Keratinocyte (primary cell): ENCODE data around the gene CNIH4. TPM values are rescaled to one million over a fixed set of nuclear protein-coding genes. Genes with fewer than 3 reads are reported as not detected.
"Not testable (repeated sequence)": the region's sequence is repeated elsewhere in the genome, so short reads cannot be mapped to it uniquely, and the experiment has no call there.

Experiments used
- DNase-seq: peaks from one replicate; pipeline ENCODE4 v3.0.0-alpha.2; 2011; ENCODE audit warnings: low read depth, missing footprints, low spot score
- FAIRE-seq: peaks from 2 replicates; lab custom pipeline; 2011; peaks lifted over from hg19 to GRCh38; lab: Jason Lieb, UNC
- H2AFZ ChIP-seq: 2 replicates; pipeline ENCODE4 v1.6.0; 2012; ENCODE audit warnings: low read length, control low read depth, inconsistent platforms; ENCODE audit not compliant: control insufficient read depth
- H3K27ac ChIP-seq: 2 replicates; pipeline ENCODE4 v1.5.1; 2011; ENCODE audit warnings: low read length; ENCODE audit not compliant: control insufficient read depth, insufficient read depth
- H3K27me3 ChIP-seq: 3 replicates; pipeline ENCODE4 v1.6.0; 2011; ENCODE audit warnings: low read length; ENCODE audit not compliant: control insufficient read depth, insufficient read depth; ENCODE audit errors: extremely low read depth
- H3K36me3 ChIP-seq, 2 experiments: 2 replicates in 1 of 2; 3 replicates in 1 of 2; pipeline ENCODE4 v1.5.1; 2011; ENCODE audit warnings: low read length in 2 of 2, mild to moderate bottlenecking in 1 of 2; ENCODE audit not compliant: control insufficient read depth in 2 of 2, insufficient read depth in 2 of 2; ENCODE audit errors: extremely low read depth in 1 of 2
- H3K4me1 ChIP-seq: 3 replicates; pipeline ENCODE4 v1.5.1; 2011; ENCODE audit warnings: low read length; ENCODE audit not compliant: control insufficient read depth, insufficient read depth; ENCODE audit errors: extremely low read depth
- H3K4me2 ChIP-seq: 3 replicates; pipeline ENCODE4 v1.6.0; 2011; ENCODE audit warnings: low read depth, low read length; ENCODE audit not compliant: control insufficient read depth, insufficient read depth; ENCODE audit errors: extremely low read depth
- H3K4me3 ChIP-seq, 3 experiments: fragments of 200-600 bp in 1 of 3; sonication (generic) in 1 of 3; 2 replicates in 2 of 3; 3 replicates in 1 of 3; pipeline ENCODE4 v1.5.1; 2011 to 2016; ENCODE audit warnings: low read length in 3 of 3, mild to moderate bottlenecking in 3 of 3, control low read depth in 2 of 3, inconsistent platforms in 1 of 3, low read depth in 1 of 3, mixed read lengths in 1 of 3, mixed run types in 1 of 3, moderate library complexity in 1 of 3; ENCODE audit not compliant: control insufficient read depth in 2 of 3, insufficient read depth in 2 of 3; ENCODE audit errors: extremely low read depth in 1 of 3
- H3K79me2 ChIP-seq: 2 replicates; pipeline ENCODE4 v1.6.0; 2012; ENCODE audit warnings: low read length; ENCODE audit not compliant: control insufficient read depth, insufficient read depth
- H3K9ac ChIP-seq: 3 replicates; pipeline ENCODE4 v1.6.0; 2011; ENCODE audit warnings: low read length; ENCODE audit not compliant: control insufficient read depth, insufficient read depth; ENCODE audit errors: extremely low read depth
- H3K9me1 ChIP-seq: 3 replicates; pipeline ENCODE4 v1.6.0; 2011; ENCODE audit warnings: low read length; ENCODE audit not compliant: control insufficient read depth, insufficient read depth; ENCODE audit errors: extremely low read depth
- H3K9me3 ChIP-seq: 2 replicates; pipeline ENCODE4 v1.5.1; 2012; ENCODE audit warnings: low read depth, low read length; ENCODE audit not compliant: control insufficient read depth
- H4K20me1 ChIP-seq: 3 replicates; pipeline ENCODE4 v1.6.0; 2011; ENCODE audit warnings: low read length; ENCODE audit not compliant: control insufficient read depth, insufficient read depth; ENCODE audit errors: extremely low read depth
- CTCF ChIP-seq, 3 experiments: IDR thresholded peaks in 1 of 3; conservative IDR thresholded peaks in 1 of 3; optimal IDR thresholded peaks in 1 of 3; 2 replicates in 2 of 3; 3 replicates in 1 of 3; pipeline versions ENCODE3 to v1.5.1; 2011; ENCODE audit warnings: low read length in 3 of 3, mild to moderate bottlenecking in 3 of 3, moderate library complexity in 2 of 3, control low read depth in 1 of 3, inconsistent platforms in 1 of 3; ENCODE audit not compliant: insufficient read depth in 2 of 3; ENCODE audit errors: extremely low read depth in 1 of 3
- EZH2 ChIP-seq: IDR thresholded peaks from one replicate; pipeline ENCODE4 v1.6.1; 2012; ENCODE audit warnings: inconsistent platforms, mild to moderate bottlenecking, low read length, moderate library complexity
- dilution Hi-C: fragments of 300-500 bp; cut with MboI; formaldehyde crosslinking; loops from one replicate; pipeline ENCODE4 v1.7.0; 2020; ENCODE audit warnings: low sequenced_read_pairs; ENCODE audit not compliant: extremely low pct_ligation_motif_present
- polyA minus RNA-seq, 3 experiments: library from RNA; depleted of rRNA, polyadenylated mRNA; stranded (reverse); fragments of >200 nt; gene quantifications; 1 replicate in 1 of 3; 2 replicates in 1 of 3; 3 replicates in 1 of 3; pipeline ENCODE4 v1.2.3, GENCODE V29; 2011
- polyA plus RNA-seq, 5 experiments: library from polyadenylated mRNA; depleted of rRNA in 3 of 5; stranded (reverse) in 3 of 5; stranded (forward) in 1 of 5; unstranded in 1 of 5; fragments of >200 nt; gene quantifications; 1 replicate in 1 of 5; 2 replicates in 3 of 5; 3 replicates in 1 of 5; pipeline versions ENCODE4 v1.2.1 to v1.2.3, GENCODE V29; 2011 to 2012; ENCODE audit warnings: missing spikeins in 2 of 5, low read depth in 1 of 5, low replicate concordance in 1 of 5

The CNIH4 gene
- polyA plus RNA-seq (63.5 to 139 TPM (median 103 TPM) in 3 replicates), polyA minus RNA-seq (20.7 to 99.3 TPM (median 58.3 TPM) in 3 replicates)
- polyA plus RNA-seq (2011; ENCODE audit: low read depth) = 18.0 TPM
- 41.1 and 77.2 TPM in 2 replicates for polyA plus RNA-seq (2011; cell fraction: cytosol; rRNA removed)
- polyA plus RNA-seq (2011; cell fraction: nucleus; rRNA removed) = 44.5 and 51.8 TPM in 2 replicates
- polyA plus RNA-seq (2012; ENCODE audit: low replicate concordance) = 86.0 and 92.7 TPM in 2 replicates
- polyA minus RNA-seq (2011; cell fraction: cytosol; rRNA and poly(A)+ RNA removed) = 13.8 TPM
- polyA minus RNA-seq (2011; cell fraction: nucleus; rRNA and poly(A)+ RNA removed) = 16.1 and 21.6 TPM in 2 replicates

GRCh38 chr1:224356685-224357625 is at the start of gene CNIH4:
TSS of gene CNIH4 (plus strand) at chr1:224356879. CDS start at chr1:224356925, 46 bp downstream.
- dilution Hi-C loops = no loop called here
- H4K20me1 ChIP-seq = peaks cover 2% of the 10 kb centered on the region
- peak; percentile 79 for FAIRE-seq
- peak within 1 kb of the TSS; percentile 61 to 90 (median 79) for H3K4me3 ChIP-seq
- TF ChIP-seq EZH2 (no peak), CTCF (optimal IDR thresholded peaks at IDR 0.05 in 1 of 3, IDR thresholded peaks at IDR 0.05 in 1 of 3, conservative IDR thresholded peaks at IDR 0.05 in 1 of 3; ENCODE audit: extremely low read depth in 1 of 3, insufficient read depth in 2 of 3, low read length in 3 of 3) (no peak)
- peak; percentile 77 for DNase-seq
- peak within 1 kb of the TSS; percentile 59 for H3K27ac ChIP-seq
- H3K4me1 ChIP-seq = peaks cover 11% of the 10 kb centered on the region
- H3K9me3 ChIP-seq = no peaks in the 10 kb centered on the region
- H3K27me3 ChIP-seq = no peaks in the 10 kb centered on the region
- peak within 1 kb of the TSS; percentile 96 for H2AFZ ChIP-seq
- H3K9ac ChIP-seq = peak within 1 kb of the TSS; percentile 71
- no peaks in the 10 kb centered on the region for H3K9me1 ChIP-seq
- peaks cover 0 to 3% of the 10 kb centered on the region in 2 experiments for H3K36me3 ChIP-seq
- H3K4me2 ChIP-seq = peak within 1 kb of the TSS; percentile 71
- peaks cover 43% of the 10 kb centered on the region for H3K79me2 ChIP-seq

- dilution Hi-C loops = no loop called here
- H3K9me3 ChIP-seq = no peaks in the 10 kb centered on the region
- no peak overlapping the region for H3K4me3 ChIP-seq
- no peak for DNase-seq
- H3K4me1 ChIP-seq = no peaks in the 10 kb centered on the region
- no peak overlapping the region for H3K4me2 ChIP-seq
- no peaks in the 10 kb centered on the region for H3K27me3 ChIP-seq
- H3K79me2 ChIP-seq = no peaks in the 10 kb centered on the region
- H3K9ac ChIP-seq = no peak overlapping the region
- H3K27ac ChIP-seq = no peak overlapping the region
- H3K36me3 ChIP-seq = peaks cover 4 to 10% of the 10 kb centered on the region in 2 experiments
- no peaks in the 10 kb centered on the region for H4K20me1 ChIP-seq
- TF ChIP-seq CTCF (optimal IDR thresholded peaks at IDR 0.05 in 1 of 3, IDR thresholded peaks at IDR 0.05 in 1 of 3, conservative IDR thresholded peaks at IDR 0.05 in 1 of 3; ENCODE audit: extremely low read depth in 1 of 3, insufficient read depth in 2 of 3, low read length in 3 of 3) (no peak), EZH2 (no peak)
- no peak overlapping the region for H2AFZ ChIP-seq
- FAIRE-seq = no peak
- no peaks in the 10 kb centered on the region for H3K9me1 ChIP-seq
Measured at GRCh38 chr1:224308064-224308463, 48.6 kb upstream of the CNIH4 start.

- H3K9me1 ChIP-seq, H3K4me1 ChIP-seq, H3K4me2 ChIP-seq, H3K27me3 ChIP-seq, H2AFZ ChIP-seq, H3K4me3 ChIP-seq, H3K36me3 ChIP-seq, H4K20me1 ChIP-seq, DNase-seq, H3K79me2 ChIP-seq, H3K27ac ChIP-seq, FAIRE-seq, dilution Hi-C loops, H3K9me3 ChIP-seq, H3K9ac ChIP-seq: not testable (repeated sequence)
Measured at GRCh38 chr1:224311503-224311902, 45.2 kb upstream of the CNIH4 start.
